ENCODE results near the gene UPF2.
A peak's percentile ranks its signal among the peaks of the same experiment; 100 is the strongest.
"Not testable (repeated sequence)": the region's sequence is repeated elsewhere in the genome, so short reads cannot be mapped to it uniquely, and the experiment has no call there.

Gene UPF2

DNA sequence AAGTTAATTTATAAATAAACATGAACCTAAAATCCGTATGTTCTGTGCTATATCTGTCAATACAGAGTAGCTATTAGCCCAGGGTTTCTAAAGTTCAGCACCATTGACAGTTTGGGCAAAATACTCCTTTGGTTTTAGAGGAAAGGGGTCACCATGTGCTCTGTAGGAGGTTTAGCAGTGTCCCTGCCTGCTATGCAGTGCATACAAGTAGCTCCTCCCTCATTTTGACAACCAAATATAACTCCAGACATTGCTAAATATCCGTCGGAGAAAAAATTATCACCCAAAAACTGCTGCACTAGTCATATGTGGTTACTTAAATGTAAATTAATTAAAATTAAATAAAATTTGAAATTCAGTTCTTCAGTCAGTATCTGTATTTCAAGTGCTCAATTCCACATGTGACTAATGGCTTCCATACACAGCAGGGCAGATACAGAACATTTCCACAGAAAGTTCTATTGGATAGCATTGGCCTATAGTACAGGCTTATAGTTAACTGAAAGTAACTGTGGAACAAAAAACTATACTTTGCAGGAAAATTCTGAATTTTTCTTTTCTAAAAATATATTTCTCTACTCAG is 6.4 kb downstream of the UPF2 start:
- no peak for DNase-seq (ENCODE audit: low read depth)

DNA sequence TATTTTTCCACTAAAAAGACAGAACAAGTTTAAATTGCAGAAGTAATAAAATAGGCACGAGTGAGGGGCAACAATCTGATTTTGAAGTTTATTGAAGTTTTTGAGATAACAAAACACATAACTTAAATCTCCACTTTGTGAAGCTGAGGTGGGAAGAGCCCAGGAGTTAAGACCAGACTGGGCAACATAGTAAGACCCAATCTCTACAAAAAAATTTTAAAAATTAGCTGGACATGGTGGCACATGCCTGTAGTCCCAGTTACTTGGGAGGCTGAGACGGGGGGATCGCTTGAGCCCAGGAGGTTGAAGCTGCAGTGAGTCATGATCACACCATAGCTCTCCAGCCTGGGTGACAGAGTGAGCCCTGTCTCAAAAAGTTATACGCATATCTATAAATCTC is 11.2 kb downstream of the UPF2 start:
- no peak for DNase-seq (ENCODE audit: low read depth)

DNA sequence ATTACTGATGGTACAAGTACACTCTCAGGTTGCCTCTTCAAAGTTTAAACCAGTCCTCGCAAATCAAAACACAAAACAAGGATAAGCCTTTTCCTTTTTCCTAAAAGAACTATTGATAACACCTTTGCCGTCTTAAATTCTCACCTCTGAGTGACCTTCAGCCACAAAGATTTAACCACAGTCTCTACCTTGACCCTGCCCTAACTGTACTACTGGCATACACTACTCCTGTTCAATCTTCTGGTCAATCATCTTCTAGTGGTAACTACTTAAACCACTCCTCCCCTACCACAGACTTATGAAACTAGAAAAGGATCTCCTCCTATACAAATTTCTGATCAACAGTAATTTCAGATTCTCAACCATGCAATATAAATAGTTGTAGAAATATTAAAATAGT is 15.1 kb downstream of the UPF2 start:
- DNase-seq (ENCODE audit: low read depth) = no peak

DNA sequence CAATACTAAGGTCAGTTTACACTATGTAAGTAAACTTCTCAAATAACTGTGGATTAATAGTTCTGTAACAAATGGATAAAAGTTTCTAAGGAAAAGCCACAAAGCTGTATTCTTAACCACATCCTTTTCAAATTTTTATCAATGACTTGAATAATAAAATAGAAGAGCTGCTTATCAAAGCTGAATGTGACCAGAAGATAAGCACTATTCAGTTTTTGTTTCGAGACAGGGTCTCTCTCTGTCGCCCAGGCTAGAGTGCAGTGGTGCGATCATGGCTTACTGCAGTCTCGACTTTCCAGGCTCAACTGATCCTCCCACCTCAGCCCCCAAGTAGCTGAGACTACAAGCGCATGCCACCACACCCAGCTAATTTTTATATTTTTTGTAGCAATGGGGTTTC is 17.0 kb downstream of the UPF2 start:
- DNase-seq (ENCODE audit: low read depth) = no peak

DNA sequence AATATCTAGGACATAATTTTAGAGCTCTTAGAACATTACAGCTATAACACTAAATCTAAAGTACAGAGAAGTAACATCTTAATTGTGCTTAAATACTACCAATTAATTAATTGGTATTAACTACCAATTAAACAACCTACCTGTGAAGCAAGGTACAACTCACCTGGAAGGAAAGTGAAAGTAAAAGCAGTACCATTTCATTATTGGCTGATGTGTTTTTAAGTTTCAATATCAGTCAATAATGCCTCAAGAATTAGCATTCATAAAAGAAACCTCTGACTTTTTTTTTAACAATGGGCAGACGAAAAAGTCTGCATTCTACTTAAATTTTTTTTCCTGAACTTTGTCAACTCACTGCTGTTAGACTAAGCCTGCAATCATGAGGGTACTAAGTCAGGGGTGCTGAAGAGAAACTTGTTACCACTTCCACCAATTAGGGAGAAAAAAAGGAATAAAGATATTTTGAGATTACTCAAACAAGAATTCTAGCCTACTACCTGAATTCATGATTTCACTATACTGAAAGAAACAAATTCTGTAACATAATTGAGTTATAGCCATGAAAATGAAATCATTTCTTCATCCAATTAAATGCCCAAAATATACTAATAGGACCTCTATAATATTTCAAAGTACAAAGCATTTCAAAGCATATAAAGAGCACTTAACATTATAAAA is 19.9 kb downstream of the UPF2 start:
- DNase-seq (ENCODE audit: low read depth) = no peak

DNA sequence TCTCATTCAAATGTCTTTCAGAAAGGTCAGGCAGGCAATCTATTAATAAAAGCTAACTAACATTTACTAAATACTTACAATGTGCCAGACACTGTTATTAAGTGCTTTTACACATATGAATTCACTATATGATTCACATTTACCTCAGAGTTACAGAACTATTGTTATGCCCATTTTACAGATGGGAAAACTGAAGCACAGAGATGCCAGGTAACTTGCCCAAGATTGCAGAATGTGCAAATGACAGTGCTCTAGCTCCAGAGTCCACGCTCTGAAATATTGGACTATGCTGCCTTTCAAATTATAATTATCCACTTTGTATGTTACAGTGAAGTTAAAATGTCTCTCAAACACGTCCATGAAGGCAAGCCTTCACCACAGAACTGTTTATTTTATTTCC is 22.0 kb downstream of the UPF2 start:
- DNase-seq (ENCODE audit: low read depth) = no peak

DNA sequence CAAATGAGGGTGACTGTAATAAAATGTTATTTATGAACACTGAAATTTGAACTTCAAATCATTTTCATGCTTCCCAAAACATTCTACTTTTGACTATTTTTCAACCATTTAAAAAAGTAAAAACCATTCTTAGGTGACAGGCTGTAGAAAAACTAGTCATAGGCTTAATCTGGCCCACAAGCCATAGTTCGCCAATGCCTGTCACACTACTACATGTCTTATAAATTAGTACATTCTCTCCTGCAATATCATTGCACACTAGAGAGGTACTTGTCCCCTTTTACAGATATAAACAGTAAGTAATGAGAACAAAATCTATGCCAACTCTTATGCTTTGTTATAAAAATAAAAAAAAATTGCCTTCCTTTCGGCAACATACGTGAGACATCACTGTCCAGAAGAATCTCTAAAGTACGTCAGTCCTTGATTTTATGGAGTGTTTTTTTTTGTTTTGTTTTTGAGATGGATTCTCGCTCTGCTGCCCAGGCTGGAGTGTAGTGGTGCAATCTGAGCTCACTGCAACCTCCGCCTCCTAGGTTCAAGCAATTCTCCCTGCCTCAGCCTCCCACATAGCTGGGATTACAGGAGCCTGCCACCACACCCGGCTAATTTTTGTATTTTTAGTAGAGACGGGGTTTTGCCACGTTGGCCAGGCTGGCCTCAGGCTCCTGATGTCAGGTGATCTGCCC is 23.2 kb downstream of the UPF2 start:
- DNase-seq (ENCODE audit: low read depth) = no peak

DNA sequence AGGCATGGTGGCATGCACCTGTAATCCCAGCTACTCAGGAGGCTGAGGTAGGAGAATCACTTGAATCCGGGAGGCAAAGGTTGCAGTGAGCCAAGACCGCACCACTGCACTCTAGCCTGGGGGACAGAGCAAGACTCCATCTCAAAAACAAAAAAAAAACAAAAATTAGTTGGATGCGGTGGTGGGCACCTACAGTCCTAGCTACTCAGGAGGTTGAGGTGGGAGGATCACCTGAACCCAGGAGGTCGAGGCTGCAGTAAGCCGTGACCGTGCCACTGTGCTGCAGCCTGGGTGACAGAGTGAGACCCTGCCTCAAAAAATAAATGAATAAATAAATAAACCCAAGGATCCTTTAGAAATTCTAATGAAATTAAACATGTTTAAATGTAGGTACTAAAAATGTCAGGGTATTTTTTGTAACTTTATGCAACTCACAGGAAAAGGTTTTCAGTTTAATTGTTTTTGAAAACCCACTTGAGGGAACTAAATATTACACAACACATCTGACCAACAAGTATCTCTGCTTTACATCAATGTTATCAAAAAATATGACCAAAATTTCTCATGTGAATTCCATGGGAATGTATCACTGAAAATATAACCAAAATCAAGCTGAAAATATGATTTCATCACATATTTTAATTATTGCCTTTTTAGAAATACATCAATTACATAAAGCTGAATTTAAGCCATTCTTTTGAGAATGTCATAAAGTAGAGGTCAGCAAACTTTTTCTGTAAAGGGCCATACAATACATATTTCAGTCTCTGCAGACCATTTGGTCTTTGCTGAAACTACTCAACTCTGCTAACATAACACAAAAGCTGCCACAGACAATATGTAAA is 23.9 kb downstream of the UPF2 start:
- no peak for DNase-seq (ENCODE audit: low read depth)

DNA sequence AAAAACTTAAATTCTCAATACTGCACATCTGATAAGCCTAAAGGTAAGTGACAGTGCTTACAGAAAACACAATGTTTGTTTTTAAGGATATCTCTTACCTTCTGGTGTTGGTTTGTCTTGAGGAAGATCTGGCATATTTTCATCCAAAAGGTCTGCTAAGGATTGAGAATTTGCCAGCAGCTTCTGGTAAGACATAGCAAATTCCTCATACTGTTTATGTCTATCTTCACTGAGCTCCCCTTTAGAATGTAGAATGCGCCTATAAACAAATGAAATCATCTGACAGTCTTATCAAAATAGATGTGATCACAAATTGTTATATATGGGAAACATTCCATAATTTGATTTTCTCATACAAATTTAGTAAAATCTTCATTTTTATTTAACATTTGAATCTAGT is 28.7 kb downstream of the UPF2 start:
- DNase-seq (ENCODE audit: low read depth) = no peak

DNA sequence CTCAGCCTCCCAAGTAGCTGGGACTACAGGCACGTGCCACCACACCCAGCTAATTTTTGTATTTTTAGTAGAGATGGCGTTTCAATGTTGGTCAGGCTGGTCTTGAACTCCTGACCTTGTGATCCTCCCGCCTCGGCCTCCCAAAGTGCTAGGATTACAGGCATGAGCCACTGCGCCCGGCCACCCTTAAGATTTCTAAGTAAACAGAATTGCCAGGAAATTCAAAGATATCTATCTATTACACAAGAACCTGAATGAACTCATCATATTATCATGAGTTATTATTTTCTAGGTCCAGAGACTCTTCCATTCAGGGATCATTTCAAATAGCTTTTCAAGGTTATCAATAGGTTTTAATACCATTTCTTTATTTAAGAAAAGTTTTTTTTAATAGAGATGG is 29.2 kb downstream of the UPF2 start:
- not testable (repeated sequence) for DNase-seq (ENCODE audit: low read depth)

DNA sequence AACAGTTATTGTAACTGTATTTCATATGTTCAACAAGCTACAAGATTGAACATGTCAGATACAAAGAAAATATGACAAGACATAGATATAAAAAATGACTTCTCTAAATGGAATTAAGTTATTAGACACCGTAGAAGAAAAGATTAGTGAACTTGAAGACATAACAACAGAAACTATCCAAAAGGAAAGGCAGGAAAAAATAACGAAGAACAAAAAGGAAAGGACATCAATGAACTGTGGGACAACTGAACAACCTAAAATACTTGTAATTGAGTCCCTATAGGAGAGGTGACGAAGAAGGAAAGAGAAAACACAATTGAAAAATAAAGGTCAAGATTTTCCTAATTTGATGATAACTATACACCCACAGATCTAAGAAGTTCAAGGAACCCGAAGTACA is 32.3 kb downstream of the UPF2 start:
- DNase-seq (ENCODE audit: low read depth) = no peak

DNA sequence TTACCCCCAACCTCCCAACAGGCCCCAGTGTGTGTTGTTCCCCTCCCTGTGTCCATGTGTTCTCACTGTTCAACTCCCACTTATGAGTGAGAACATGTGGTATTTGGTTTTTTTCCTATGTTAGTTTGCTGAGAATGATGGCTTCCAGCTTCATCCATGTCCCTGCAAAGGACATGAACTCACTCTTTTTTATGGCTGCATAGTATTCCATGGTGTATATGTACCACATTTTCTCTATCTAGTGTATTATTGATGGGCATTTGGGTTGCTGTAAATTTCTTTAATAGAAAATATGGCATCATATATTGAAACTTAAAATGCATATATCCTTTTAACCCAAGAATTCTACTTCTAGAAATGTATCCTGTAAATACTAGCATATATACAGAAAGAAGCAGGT is 33.8 kb downstream of the UPF2 start:
- not testable (repeated sequence) for DNase-seq (ENCODE audit: low read depth)

DNA sequence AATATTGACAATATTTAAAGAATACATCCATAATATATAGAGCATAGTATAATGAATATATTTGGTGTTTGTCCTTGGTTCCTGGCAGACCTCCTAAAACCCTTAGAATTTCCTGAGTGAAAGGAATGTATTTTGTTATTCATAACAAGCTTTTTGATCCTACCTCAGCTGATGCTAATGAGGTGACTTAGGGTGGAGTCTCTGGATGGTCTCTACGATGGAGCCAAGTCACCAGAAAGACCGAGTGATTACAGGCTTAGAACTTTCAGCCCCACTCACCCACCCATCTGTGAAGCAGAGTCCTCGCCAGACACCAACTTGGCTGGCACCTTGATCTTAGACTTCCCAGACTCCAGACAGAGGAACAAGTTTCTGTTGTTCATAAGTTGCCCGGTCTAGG is 35.9 kb downstream of the UPF2 start:
- no peak for DNase-seq (ENCODE audit: low read depth)

DNA sequence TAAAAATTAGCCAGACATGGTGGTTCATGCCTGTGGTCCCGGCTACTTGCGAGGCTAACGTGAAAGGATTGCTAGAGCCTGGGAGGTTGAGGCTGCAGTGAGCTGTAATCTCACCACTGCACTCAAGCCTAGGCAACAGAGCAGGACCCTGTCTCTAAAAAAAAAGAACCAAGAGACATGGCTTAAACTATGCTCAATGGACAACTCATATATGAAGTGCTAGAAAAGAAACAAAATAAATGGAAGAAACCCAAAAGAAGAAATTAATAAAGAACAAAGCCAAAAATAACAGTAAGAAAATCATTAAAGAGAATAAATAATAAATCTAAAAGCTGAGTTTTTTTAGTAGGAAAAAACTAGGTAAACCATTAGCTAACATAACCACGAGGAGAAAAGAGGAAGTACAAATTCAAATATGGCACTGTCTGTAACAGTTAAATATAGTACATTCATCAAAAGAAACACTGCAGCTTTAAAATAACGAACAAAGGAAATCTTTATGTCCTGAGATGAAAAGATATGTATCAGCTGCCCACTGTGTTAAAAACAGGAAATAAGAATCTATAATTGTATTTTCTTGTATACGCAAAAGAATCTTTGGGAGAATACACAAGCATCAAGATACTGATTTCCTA is 48.7 kb downstream of the UPF2 start:
- no peak for DNase-seq (ENCODE audit: low read depth)

DNA sequence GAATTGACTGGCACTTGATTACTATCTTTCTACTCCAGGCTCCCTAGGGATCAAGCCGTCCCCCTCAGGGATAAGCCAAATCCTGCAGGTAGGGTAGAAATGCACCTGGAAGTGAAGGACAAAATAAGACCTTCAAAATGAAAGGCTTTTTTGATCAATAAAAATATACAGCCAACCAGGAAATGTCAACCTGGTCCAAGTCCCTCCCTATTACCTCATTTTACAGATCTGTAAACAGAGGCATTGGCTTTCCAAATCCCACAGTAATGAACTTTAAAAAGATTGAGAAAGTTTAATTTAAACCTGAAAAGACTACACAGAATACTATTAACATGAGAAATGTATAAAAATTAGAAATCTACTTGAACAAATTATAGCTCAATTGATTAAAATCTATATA is 53.7 kb downstream of the UPF2 start:
- no peak for DNase-seq (ENCODE audit: low read depth)

DNA sequence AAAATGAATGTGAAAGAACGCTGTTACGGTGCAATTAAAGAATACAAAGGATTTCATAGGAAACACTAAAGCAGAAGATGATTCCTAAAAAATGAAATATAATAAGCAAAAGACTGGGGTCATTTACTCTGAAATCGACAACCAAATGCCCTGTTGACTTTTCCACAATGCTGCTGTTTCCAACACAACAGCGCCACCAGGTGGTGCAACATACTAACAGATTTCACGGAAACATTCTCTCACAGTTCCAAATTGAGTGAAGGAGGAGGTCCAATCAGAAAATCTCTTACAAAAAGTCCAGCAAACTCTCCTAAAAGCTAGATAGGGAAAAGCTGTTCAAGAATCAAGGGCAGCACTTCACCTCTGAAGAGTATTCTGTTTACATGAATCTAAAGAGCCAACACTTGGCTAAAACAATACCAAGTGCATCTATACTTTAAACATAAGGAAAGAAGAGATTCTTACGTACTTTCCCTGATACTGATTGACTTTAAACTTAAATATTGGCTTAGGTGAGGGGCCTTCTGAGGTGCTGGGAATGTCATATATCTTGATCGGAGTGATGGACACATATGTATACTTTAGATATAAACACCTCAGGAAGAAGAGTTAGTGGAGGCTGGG is 55.9 kb downstream of the UPF2 start:
- DNase-seq (ENCODE audit: low read depth) = peak; percentile 71

DNA sequence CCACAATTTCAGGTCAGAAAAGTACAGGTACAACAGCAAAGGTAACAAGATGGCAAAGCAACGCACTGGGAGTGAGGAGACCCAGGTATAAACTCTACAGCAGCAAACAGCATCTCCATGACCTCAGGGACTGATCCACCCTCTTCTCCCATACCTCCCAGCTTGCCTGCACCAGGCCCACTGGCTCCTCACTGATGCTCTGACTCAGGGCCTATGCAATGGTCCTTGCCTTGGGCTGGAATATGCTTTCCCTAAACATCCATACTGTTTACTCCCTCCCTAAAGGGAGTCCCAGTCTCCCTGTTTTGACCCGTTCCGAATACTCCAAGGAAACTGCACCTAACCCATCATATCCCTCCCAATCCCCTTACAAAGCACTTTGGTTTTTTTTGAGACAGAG is 60.4 kb downstream of the UPF2 start:
- no peak for DNase-seq (ENCODE audit: low read depth)

DNA sequence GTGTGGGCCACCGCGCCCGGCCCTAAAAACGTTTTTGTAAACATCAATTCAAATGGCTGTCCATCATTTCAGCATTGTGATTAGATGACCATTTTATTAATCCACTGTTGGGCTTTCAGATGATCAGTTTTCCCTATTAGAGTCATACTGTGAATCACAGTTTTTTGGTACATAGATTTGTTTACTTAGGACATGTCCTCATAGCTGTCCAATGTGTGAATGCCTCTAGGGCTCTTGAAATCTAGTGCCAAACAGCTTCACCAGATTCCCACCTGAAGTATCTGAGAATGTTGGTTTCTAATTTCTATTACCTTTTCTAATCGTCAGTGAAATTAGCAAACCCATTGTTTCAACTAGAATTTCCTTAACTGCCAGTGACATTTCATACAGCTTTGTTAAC is 66.8 kb downstream of the UPF2 start:
- no peak for DNase-seq (ENCODE audit: low read depth)

DNA sequence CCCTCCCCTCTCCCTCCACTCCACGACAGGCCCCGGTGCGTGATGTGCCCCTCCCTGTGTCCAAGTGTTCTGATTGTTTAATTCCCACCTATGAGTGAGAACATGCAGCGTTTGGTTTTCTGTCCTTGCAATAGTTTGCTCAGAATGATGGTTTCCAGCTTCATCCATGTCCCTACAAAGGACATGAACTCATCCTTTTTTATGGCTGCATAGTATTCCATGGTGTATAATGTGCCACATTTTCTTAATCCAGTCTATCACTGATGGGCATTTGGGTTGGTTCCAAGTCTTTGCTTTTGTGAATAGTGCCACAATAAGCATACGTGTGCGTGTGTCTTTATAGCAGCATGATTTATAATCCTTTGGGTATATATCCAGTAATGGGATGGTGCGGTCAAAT is 70.1 kb downstream of the UPF2 start:
- DNase-seq (ENCODE audit: low read depth) = not testable (repeated sequence)

DNA sequence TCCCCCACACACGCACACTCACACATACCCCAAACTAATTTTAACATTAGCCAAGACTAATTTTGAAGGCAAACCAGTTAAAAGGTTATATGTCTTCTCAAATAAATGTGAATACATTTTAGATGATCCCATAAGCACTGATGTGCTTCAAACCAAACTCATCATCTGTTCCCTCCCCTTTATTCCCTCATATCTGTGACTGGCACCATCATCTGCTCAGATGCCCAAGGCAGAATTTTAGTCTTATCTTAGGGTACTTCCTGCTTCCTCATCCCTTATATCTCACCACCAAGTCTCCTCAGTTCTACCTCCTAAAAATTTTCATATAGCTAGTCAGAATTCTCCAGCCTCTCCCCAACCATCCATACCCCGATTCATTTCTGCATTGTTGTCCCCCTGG is 80.4 kb downstream of the UPF2 start:
- DNase-seq (ENCODE audit: low read depth) = no peak

DNA sequence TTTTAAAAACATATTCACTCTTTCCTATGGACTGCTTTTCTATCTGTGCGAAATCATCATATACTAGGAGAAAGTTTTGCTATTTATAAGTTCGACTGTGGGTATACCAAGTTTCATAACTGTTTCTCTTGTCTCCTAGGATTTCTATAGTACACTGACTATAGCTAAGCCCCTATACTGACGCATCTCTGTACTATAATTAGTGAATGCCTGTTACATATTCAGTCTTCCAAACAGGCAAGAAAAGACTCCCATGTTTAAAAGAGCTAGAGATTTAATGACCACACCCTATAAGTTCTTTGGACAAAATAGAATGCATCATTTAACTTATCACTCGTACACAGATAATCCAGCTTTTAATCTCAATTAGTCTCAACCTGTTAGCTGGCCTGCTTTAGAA is 80.8 kb downstream of the UPF2 start:
- no peak for DNase-seq (ENCODE audit: low read depth)

DNA sequence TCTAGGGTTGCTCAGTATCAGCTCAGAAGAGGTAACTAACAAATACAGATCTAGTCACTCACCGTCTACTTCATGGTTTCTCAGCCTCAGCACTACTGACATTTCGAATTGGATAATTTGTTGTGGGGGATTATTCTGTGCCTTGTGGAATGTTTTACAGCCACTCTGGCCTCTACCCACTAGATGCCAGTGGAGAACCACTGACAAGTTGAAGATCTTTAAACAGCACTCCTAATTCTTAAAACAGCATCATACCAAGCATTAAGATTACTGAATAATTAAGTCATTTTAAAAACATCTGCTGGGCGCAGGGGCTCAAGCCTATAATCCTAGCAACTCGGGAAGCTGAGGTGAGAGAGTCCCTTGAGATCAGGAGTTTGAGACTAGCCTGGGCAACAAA is 82.6 kb downstream of the UPF2 start:
- DNase-seq (ENCODE audit: low read depth) = no peak
